B cell (primary cell): ENCODE results near the gene ZSCAN31. TPM values are rescaled to one million over a fixed set of nuclear protein-coding genes. Genes with fewer than 3 reads are reported as not detected.

ENCODE experiments used
- ATAC-seq: fragments of 200-7000 bp; cut with Tn5 transposase; one replicate; pipeline ENCODE4 v1.10.0; 2021; ENCODE audit warnings: low read depth, mild to moderate bottlenecking, moderate number of reproducible peaks, moderate library complexity
- CTCF ChIA-PET: fragments of 350-600 bp; sonication (Branson Sonifier 250); formaldehyde crosslinking; loops from one replicate; lab custom pipeline; 2021; ENCODE audit warnings: antibody characterized with exemption, inconsistent platforms; lab: Charles Lee
- POLR2A ChIA-PET: fragments of 350-600 bp; sonication (Branson Sonifier 250); formaldehyde crosslinking; loops from one replicate; lab custom pipeline; 2021; ENCODE audit warnings: antibody characterized with exemption; lab: Charles Lee
- DNase-seq: peaks from one replicate; pipeline ENCODE4 v3.0.0; 2013
- H2AFZ ChIP-seq: 2 replicates; pipeline ENCODE4 v1.6.1; 2012; ENCODE audit warnings: mild to moderate bottlenecking, low read depth, low read length; ENCODE audit not compliant: insufficient read depth, poor library complexity, severe bottlenecking
- H3K27ac ChIP-seq, 2 donors: 1 replicate in 1 of 2; 2 replicates in 1 of 2; pipeline ENCODE4 v1.5.1; 2012 to 2013; ENCODE audit warnings: low read length in 2 of 2, mild to moderate bottlenecking in 2 of 2, moderate library complexity in 1 of 2
- H3K27me3 ChIP-seq, 4 experiments: fragments of 200-600 bp in 1 of 4; sonication (generic) in 1 of 4; replicated peaks in 1 of 4; 1 replicate in 2 of 4; 2 replicates in 2 of 4; pipeline versions ENCODE4 v1.6.1 to v1.7.0; 2013 to 2016; ENCODE audit warnings: low read length in 3 of 4, mild to moderate bottlenecking in 2 of 4, mixed read lengths in 1 of 4, moderate library complexity in 1 of 4; ENCODE audit not compliant: insufficient read depth in 4 of 4, control insufficient read depth in 3 of 4; ENCODE audit errors: control extremely low read depth in 1 of 4
- H3K36me3 ChIP-seq, 2 experiments: replicated peaks in 1 of 2; 1 replicate in 1 of 2; 2 replicates in 1 of 2; pipeline versions ENCODE4 v1.6.1 to v1.7.1; 2013; ENCODE audit warnings: low read length in 1 of 2; ENCODE audit not compliant: insufficient read depth in 2 of 2, control insufficient read depth in 1 of 2; ENCODE audit errors: control extremely low read depth in 1 of 2, extremely low read depth in 1 of 2
- H3K4me1 ChIP-seq, 2 donors: fragments of 200-600 bp in 1 of 2; sonication (generic) in 1 of 2; 1 replicate in 1 of 2; 2 replicates in 1 of 2; pipeline versions ENCODE4 v1.5.1 to v1.6.1; 2013 to 2017; ENCODE audit warnings: low read length in 2 of 2; ENCODE audit not compliant: control insufficient read depth in 2 of 2, insufficient read depth in 2 of 2
- H3K4me2 ChIP-seq: replicated peaks from 2 replicates; pipeline ENCODE3; 2012; ENCODE audit warnings: mild to moderate bottlenecking, low read depth, low read length; ENCODE audit not compliant: poor library complexity, severe bottlenecking
- H3K4me3 ChIP-seq, 5 experiments: fragments of 200-600 bp in 1 of 5; sonication (generic) in 1 of 5; 1 replicate in 3 of 5; 2 replicates in 2 of 5; pipeline versions ENCODE4 v1.5.1 to v1.7.0; 2011 to 2016; ENCODE audit warnings: low read length in 4 of 5, mild to moderate bottlenecking in 4 of 5, low read depth in 2 of 5, control low read depth in 1 of 5, moderate library complexity in 1 of 5; ENCODE audit not compliant: insufficient read depth in 1 of 5; ENCODE audit errors: control extremely low read depth in 1 of 5, extremely low read depth in 1 of 5
- H3K79me2 ChIP-seq: fragments of 200-600 bp; sonication (generic); one replicate; pipeline ENCODE4 v1.6.0; 2016; ENCODE audit warnings: low read length; ENCODE audit not compliant: control insufficient read depth, insufficient read depth
- H3K9ac ChIP-seq: fragments of 200-600 bp; sonication (generic); 2 replicates; pipeline ENCODE4 v1.6.1; 2017; ENCODE audit warnings: mild to moderate bottlenecking, low read length, moderate library complexity
- H3K9me3 ChIP-seq, 3 donors: one replicate each; pipeline versions ENCODE4 v1.6.1 to v1.7.1; 2013; ENCODE audit warnings: low read length in 2 of 3; ENCODE audit not compliant: control insufficient read depth in 2 of 3, insufficient read depth in 1 of 3; ENCODE audit errors: control extremely low read depth in 1 of 3
- H4K20me1 ChIP-seq: 2 replicates; pipeline ENCODE4 v1.6.0; 2012; ENCODE audit warnings: mild to moderate bottlenecking, low read length; ENCODE audit not compliant: insufficient read depth, control insufficient read depth, poor library complexity, severe bottlenecking
- H3K27ac Mint-ChIP-seq: one replicate; pipeline ENCODE4 v1.8.0; 2021; ENCODE audit warnings: mixed read lengths
- H3K27me3 Mint-ChIP-seq: one replicate; pipeline ENCODE4 v1.8.0; 2021; ENCODE audit warnings: mixed read lengths
- H3K4me1 Mint-ChIP-seq: one replicate; pipeline ENCODE4 v1.8.0; 2021; ENCODE audit warnings: mixed read lengths
- H3K4me3 Mint-ChIP-seq: one replicate; pipeline ENCODE4 v1.8.0; 2021; ENCODE audit warnings: mixed read lengths
- H3K9me3 Mint-ChIP-seq: one replicate; pipeline ENCODE4 v1.8.0; 2022; ENCODE audit warnings: mixed read lengths; ENCODE audit not compliant: insufficient read depth
- EZH2 ChIP-seq: IDR thresholded peaks from 2 replicates; pipeline ENCODE4 v1.6.1; 2012; ENCODE audit warnings: borderline replicate concordance, low read depth, mild to moderate bottlenecking, moderate library complexity, low read length; ENCODE audit not compliant: insufficient read depth, poor library complexity, severe bottlenecking
- WGBS: methylation state at CpG from one replicate; pipeline ENCODE4 v1.1.5; 2013; ENCODE audit warnings: missing lambda C conversion rate; ENCODE audit not compliant: insufficient coverage; 5-methylcytosine and 5-hydroxymethylcytosine counted together
- intact Hi-C: fragments of 100-400 bp; cut with micrococcal nuclease; formaldehyde crosslinking; loops from one replicate; pipeline ENCODE4 v1.10.0; 2022
- polyA plus RNA-seq: library from polyadenylated mRNA; depleted of rRNA; stranded (reverse); fragments of >200 nt; gene quantifications from 2 replicates; pipeline ENCODE4 v1.2.3, GENCODE V29; 2012
- total RNA-seq, 2 donors: library from RNA; stranded (reverse); fragments of 120-200 nt in 1 of 2; gene quantifications; 1 replicate in 1 of 2; 2 replicates in 1 of 2; pipeline versions ENCODE4 v1.2.3 to v1.2.4, GENCODE V29; 2013 to 2022
- TF ChIP-seq, protein P1 (sequence below): fragments of 200-600 bp; IDR thresholded peaks from one replicate; pipeline ENCODE4 v1.8.0; 2022; ENCODE audit warnings: antibody characterized with exemption, mild to moderate bottlenecking

Gene ZSCAN31
- total and polyA plus RNA-seq, 2 donors (not counting 1 experiment from before 2014, with no cell fraction given) = 1.9 to 4.6 TPM

GRCh38 chr6:28353981-28354676 lies 18.2 kb upstream of the ZSCAN31 start:
- Mint-ChIP-seq H3K27me3 (no peaks in the 10 kb centered on the region), H3K4me1 (peaks cover 34% of the 10 kb centered on the region), H3K9me3 (no peaks in the 10 kb centered on the region), H3K4me3 (no peak overlapping the region), H3K27ac (no peak overlapping the region)
- no peak for ATAC-seq
- intact Hi-C loops = no loop called here
- no peaks in the 10 kb centered on the region for H3K27me3 ChIP-seq
- H4K20me1 ChIP-seq = peaks cover 13% of the 10 kb centered on the region
- ChIA-PET CTCF (interaction anchor here (1.3 to 4.5 kb wide), 4 partner anchors 9 to 249 kb away, joined by 3 to 37 read pairs (median 24); partner anchors contain the start of gene ZSCAN26), POLR2A (no interaction called here)
- no peak overlapping the region for H3K27ac ChIP-seq
- TF ChIP-seq EZH2 = no peak
- TF ChIP-seq, protein P1, sequence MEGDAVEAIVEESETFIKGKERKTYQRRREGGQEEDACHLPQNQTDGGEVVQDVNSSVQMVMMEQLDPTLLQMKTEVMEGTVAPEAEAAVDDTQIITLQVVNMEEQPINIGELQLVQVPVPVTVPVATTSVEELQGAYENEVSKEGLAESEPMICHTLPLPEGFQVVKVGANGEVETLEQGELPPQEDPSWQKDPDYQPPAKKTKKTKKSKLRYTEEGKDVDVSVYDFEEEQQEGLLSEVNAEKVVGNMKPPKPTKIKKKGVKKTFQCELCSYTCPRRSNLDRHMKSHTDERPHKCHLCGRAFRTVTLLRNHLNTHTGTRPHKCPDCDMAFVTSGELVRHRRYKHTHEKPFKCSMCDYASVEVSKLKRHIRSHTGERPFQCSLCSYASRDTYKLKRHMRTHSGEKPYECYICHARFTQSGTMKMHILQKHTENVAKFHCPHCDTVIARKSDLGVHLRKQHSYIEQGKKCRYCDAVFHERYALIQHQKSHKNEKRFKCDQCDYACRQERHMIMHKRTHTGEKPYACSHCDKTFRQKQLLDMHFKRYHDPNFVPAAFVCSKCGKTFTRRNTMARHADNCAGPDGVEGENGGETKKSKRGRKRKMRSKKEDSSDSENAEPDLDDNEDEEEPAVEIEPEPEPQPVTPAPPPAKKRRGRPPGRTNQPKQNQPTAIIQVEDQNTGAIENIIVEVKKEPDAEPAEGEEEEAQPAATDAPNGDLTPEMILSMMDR = no peak
- H3K36me3 ChIP-seq = no peaks in the 10 kb centered on the region
- no peak overlapping the region for H3K4me3 ChIP-seq
- H3K79me2 ChIP-seq = peaks cover 79% of the 10 kb centered on the region
- peaks cover 0 to 12% (median 0%) of the 10 kb centered on the region in 3 donors for H3K9me3 ChIP-seq
- 94% methylated on average over 11 of the region's 11 CpGs for WGBS
- H3K4me1 ChIP-seq = peaks cover 11 to 24% of the 10 kb centered on the region in 2 donors
- H3K4me2 ChIP-seq = no peak overlapping the region
- no peak overlapping the region for H2AFZ ChIP-seq
- H3K9ac ChIP-seq = no peak overlapping the region
- DNase-seq = no peak

DNA sequence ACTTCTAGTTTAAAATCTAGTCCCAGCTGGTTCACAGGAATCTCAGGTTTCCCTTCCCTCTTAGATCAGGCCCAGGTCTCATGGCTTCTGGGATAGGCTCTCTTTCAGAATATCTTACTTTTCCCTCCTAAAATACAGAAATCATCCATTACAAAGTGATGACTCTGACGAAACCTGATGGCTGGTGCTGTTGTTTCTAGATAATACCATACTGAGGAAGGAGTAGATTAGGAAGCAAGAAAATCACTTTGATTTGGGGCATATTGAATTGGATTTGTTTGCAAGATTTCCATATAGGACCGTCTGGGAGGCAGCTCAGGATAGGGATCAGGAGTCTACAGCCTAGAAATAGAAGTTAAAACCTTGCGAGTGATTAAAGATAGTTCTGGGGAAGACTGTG lies 17.4 kb upstream of the ZSCAN31 start:
- H4K20me1 ChIP-seq = peaks cover 13% of the 10 kb centered on the region
- no peak overlapping the region for H3K27ac ChIP-seq
- ChIA-PET CTCF (interaction anchor here (1.3 to 4.5 kb wide), 2 partner anchors 9 to 29 kb away, joined by 3 to 37 read pairs; no protein-coding TSS in a partner anchor), POLR2A (interaction anchor here (0.7 kb wide), 1 partner anchor 18 kb away, joined by 3 read pairs; no protein-coding TSS in a partner anchor)
- no peaks in the 10 kb centered on the region for H3K27me3 ChIP-seq
- H3K9ac ChIP-seq = no peak overlapping the region
- Mint-ChIP-seq H3K4me3 (no peak overlapping the region), H3K9me3 (no peaks in the 10 kb centered on the region), H3K27ac (no peak overlapping the region), H3K27me3 (no peaks in the 10 kb centered on the region), H3K4me1 (peaks cover 34% of the 10 kb centered on the region)
- peaks cover 0 to 12% (median 0%) of the 10 kb centered on the region in 3 donors for H3K9me3 ChIP-seq
- ATAC-seq = no peak
- H2AFZ ChIP-seq = no peak overlapping the region
- TF ChIP-seq, protein P1 = no peak
- no peak for TF ChIP-seq EZH2
- no peaks in the 10 kb centered on the region for H3K36me3 ChIP-seq
- peaks cover 79% of the 10 kb centered on the region for H3K79me2 ChIP-seq
- intact Hi-C loops = no loop called here
- H3K4me2 ChIP-seq = no peak overlapping the region
- no peak overlapping the region for H3K4me3 ChIP-seq
- no peak for DNase-seq
- H3K4me1 ChIP-seq = peaks cover 11 to 24% of the 10 kb centered on the region in 2 donors
- WGBS = 88% methylated on average over 1 of the region's 3 CpGs
